ENCODE results near the gene SMAD4. TPM values are rescaled to one million over a fixed set of nuclear protein-coding genes. Genes with fewer than 3 reads are reported as not detected.

Gene SMAD4
- total and polyA plus RNA-seq, 10 donors = 8.9 to 139 (median 95.9) TPM

DNA sequence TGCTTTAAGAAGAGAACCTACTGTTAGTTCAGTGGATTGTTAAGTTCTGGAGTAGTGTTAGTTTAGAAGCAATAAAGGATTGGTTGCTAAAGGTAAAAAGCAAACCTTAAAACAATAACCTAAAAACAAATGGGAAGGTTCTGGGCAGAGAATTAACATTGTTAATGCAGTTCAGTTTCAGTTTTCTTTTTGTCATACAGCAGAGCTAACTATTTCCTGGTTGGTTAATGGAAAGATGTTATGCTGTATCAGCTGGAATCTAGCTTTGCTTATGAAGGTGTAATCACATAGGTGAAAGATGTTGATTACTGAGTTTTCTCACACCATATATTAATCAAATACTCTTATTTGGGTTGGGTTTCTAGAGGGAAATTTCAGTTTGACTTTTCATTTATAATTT, 23.8 kb downstream of the SMAD4 start:
- no peak for DNase-seq
- no peak overlapping the region for H3K4me3 ChIP-seq
- no peaks in the 10 kb centered on the region for H3K9me3 ChIP-seq
- H3K36me3 ChIP-seq = peaks cover 0 to 86% (median 34%) of the 10 kb centered on the region in 6 donors
- peak overlapping the region in 4 of 8 donors; percentile 4 to 58 (median 16) for H3K27ac ChIP-seq
- H3K27me3 ChIP-seq (replicated peaks in 1 of 7) = no peaks in the 10 kb centered on the region
- intact Hi-C loops (cut with DNase I; ENCODE audit: low total_unique reads) = loop anchor here (5.0 kb wide), 1 partner anchor 232 kb away; the partner anchor contains the start of gene MRO
- TF ChIP-seq POLR2AphosphoS5 (IDR thresholded peaks at IDR 0.05) (no peak), POLR2A (IDR thresholded peaks at IDR 0.05) (no peak)
- TF ChIP-seq, protein P1, sequence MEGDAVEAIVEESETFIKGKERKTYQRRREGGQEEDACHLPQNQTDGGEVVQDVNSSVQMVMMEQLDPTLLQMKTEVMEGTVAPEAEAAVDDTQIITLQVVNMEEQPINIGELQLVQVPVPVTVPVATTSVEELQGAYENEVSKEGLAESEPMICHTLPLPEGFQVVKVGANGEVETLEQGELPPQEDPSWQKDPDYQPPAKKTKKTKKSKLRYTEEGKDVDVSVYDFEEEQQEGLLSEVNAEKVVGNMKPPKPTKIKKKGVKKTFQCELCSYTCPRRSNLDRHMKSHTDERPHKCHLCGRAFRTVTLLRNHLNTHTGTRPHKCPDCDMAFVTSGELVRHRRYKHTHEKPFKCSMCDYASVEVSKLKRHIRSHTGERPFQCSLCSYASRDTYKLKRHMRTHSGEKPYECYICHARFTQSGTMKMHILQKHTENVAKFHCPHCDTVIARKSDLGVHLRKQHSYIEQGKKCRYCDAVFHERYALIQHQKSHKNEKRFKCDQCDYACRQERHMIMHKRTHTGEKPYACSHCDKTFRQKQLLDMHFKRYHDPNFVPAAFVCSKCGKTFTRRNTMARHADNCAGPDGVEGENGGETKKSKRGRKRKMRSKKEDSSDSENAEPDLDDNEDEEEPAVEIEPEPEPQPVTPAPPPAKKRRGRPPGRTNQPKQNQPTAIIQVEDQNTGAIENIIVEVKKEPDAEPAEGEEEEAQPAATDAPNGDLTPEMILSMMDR (IDR thresholded peaks at IDR 0.05 in 8 of 11, conservative IDR thresholded peaks at IDR 0.05 in 3 of 11) = no peak
- peaks cover 0 to 62% (median 16%) of the 10 kb centered on the region in 6 donors for H3K4me1 ChIP-seq

DNA sequence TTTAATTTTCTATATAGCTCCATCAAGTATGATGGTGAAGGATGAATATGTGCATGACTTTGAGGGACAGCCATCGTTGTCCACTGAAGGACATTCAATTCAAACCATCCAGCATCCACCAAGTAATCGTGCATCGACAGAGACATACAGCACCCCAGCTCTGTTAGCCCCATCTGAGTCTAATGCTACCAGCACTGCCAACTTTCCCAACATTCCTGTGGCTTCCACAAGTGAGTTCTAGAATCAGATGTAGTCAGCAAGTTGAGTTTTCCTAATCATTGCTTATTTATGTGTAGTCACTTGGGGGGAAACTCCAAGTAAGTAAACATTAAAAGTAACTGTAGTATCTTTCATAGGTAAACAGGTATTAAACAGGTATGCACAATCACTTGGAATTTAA, 24.8 kb downstream of the SMAD4 start:
- intact Hi-C loops (cut with DNase I; ENCODE audit: low total_unique reads) = loop anchor here (5.0 kb wide), 1 partner anchor 232 kb away; the partner anchor contains the start of gene MRO
- no peaks in the 10 kb centered on the region for H3K27me3 ChIP-seq (replicated peaks in 1 of 7)
- peaks cover 0 to 86% (median 38%) of the 10 kb centered on the region in 6 donors for H3K36me3 ChIP-seq

DNA sequence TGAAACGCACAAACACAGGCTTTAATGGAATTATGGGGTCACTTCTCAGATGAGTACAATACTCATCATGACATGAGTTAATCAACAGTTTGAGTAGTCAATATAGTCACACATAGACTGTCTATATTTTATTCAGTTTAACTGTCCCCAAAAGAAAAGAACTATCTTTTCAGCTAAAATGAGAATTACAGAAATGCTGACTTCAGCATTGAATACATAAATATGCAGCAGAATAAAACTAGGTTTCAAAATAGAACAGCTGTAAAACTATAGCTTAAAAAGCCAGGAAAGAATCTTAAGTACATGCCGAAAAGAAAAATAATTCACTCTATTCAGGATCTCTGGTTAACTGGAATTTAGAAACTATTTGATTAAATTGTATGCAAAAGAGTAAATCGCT, 30.0 kb downstream of the SMAD4 start:
- peaks cover 3 to 100% (median 56%) of the 10 kb centered on the region in 6 donors for H3K36me3 ChIP-seq
- TF ChIP-seq POLR2A (IDR thresholded peaks at IDR 0.05) (no peak), POLR2AphosphoS5 (IDR thresholded peaks at IDR 0.05) (no peak)
- TF ChIP-seq, protein P1 (IDR thresholded peaks at IDR 0.05 in 8 of 11, conservative IDR thresholded peaks at IDR 0.05 in 3 of 11) = no peak

More for the DNA sequence above, 24.8 kb downstream of the SMAD4 start:
- no peak for DNase-seq
- H3K9me3 ChIP-seq = no peaks in the 10 kb centered on the region
- no peak overlapping the region for H3K4me3 ChIP-seq
- no peak overlapping the region for H3K27ac ChIP-seq
- TF ChIP-seq POLR2A (IDR thresholded peaks at IDR 0.05) (no peak), POLR2AphosphoS5 (IDR thresholded peaks at IDR 0.05) (no peak)
- TF ChIP-seq, protein P1 (IDR thresholded peaks at IDR 0.05 in 8 of 11, conservative IDR thresholded peaks at IDR 0.05 in 3 of 11) = no peak
- peaks cover 0 to 62% (median 16%) of the 10 kb centered on the region in 6 donors for H3K4me1 ChIP-seq
- WGBS, 5 donors = 91 to 98% (median 95%) methylated on average over 3 of the region's 3 CpGs

DNA sequence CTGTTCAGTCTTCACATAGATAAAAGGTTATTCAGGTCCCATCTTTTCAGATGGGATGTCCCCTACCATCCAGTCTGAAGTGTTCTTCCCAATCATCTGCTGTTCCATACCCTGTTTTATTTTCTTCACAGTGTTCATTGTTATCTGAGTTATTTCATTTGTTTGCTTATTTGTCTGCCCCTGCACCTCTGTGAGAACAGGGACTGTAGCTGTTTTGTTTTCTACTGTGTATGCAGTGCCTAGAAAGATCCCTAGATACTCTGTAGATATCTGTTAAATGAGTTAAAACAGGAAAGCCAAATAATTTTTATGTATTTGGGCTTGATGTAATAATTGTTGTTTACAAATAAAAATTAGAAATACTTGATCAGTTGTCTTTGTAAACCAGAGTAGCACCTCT, 34.2 kb downstream of the SMAD4 start:
- no peaks in the 10 kb centered on the region for H3K4me1 ChIP-seq
- TF ChIP-seq, protein P1 (IDR thresholded peaks at IDR 0.05 in 8 of 11, conservative IDR thresholded peaks at IDR 0.05 in 3 of 11) = no peak
- TF ChIP-seq POLR2A (IDR thresholded peaks at IDR 0.05) (no peak), POLR2AphosphoS5 (IDR thresholded peaks at IDR 0.05) (no peak)
- intact Hi-C loops (cut with DNase I; ENCODE audit: low total_unique reads) = no loop called here
- no peaks in the 10 kb centered on the region for H3K27me3 ChIP-seq (replicated peaks in 1 of 7)
- H3K36me3 ChIP-seq = peaks cover 3 to 100% (median 77%) of the 10 kb centered on the region in 6 donors
- H3K4me3 ChIP-seq = no peak overlapping the region
- no peaks in the 10 kb centered on the region for H3K9me3 ChIP-seq
- no peak overlapping the region for H3K27ac ChIP-seq
- DNase-seq = no peak

More for the DNA sequence above, 30.0 kb downstream of the SMAD4 start:
- DNase-seq = no peak
- H3K27ac ChIP-seq = no peak overlapping the region
- no peak overlapping the region for H3K4me3 ChIP-seq
- H3K4me1 ChIP-seq = peaks cover 0 to 16% (median 0%) of the 10 kb centered on the region in 6 donors
- no peaks in the 10 kb centered on the region for H3K9me3 ChIP-seq
- intact Hi-C loops (cut with DNase I; ENCODE audit: low total_unique reads) = no loop called here
- no peaks in the 10 kb centered on the region for H3K27me3 ChIP-seq (replicated peaks in 1 of 7)
- WGBS, 5 donors = 72 to 88% (median 85%) methylated on average over 3 of the region's 3 CpGs
